HS-5 (cell line): Measurements from ENCODE around the gene PELI2.
A peak's percentile ranks its signal among the peaks of the same experiment; 100 is the strongest.

Experiments used
- DNase-seq: peaks from one replicate; pipeline ENCODE4 v3.0.0-alpha.2; 2012; ENCODE audit warnings: low read depth

Gene PELI2

DNA sequence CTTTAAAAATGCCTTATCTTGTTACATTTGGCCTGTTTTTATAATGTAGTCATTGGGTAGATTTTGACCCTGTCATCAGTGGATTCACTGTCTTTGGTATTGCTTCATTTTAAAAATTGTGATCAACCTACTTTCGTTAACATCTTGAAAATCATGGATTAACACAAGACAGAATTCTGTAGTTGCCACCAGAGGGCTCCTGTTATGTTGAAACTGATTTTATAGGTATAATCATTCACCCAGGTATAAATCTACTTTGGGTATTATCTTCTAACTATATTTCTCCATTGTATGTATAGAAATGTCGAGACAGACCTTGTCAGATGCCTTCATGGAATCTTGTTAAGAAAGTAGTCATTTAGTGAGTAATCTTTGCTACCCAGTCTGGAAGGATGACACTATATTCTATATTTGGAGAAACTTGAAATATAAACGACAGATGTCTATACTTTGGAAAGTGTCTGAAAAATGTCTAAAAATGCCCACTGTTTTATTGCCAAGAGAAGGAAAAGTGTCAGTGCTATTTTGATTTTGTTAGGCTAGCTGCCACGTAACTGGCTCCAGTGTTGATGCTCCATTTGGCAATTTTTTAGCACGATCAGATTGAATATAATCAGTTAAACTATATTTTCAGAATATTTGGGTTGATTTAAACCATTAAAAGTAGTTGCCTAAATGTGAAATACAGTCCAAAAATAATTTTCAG, 129.4 kb downstream of the PELI2 start:
- DNase-seq = no peak

- no peak for DNase-seq
Measured at GRCh38 chr14:56248442-56248841, 130.2 kb downstream of the PELI2 start.

- no peak for DNase-seq
Measured at GRCh38 chr14:56261046-56261445, 142.8 kb downstream of the PELI2 start.

GRCh38 chr14:56262530-56262929, 144.3 kb downstream of the PELI2 start:
- no peak for DNase-seq

DNA sequence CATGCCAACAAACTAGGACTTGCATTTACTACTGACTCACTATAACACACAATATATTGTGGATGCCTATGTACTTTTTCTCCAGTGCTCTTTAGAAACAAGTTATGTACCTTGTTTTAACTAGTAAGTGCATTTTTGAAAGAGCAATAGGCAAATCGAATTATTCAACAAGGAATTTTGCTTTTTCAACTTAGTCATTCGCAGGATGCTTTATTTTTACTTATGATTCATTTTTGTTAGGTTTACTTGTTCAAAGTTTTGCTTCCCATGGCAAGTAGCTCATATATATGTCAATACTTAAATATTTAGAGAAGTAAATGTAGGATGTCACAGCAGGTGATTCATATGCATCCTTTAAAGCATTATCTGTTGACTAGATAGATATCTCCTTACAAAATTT, 149.8 kb downstream of the PELI2 start:
- peak; percentile 33 for DNase-seq

DNA sequence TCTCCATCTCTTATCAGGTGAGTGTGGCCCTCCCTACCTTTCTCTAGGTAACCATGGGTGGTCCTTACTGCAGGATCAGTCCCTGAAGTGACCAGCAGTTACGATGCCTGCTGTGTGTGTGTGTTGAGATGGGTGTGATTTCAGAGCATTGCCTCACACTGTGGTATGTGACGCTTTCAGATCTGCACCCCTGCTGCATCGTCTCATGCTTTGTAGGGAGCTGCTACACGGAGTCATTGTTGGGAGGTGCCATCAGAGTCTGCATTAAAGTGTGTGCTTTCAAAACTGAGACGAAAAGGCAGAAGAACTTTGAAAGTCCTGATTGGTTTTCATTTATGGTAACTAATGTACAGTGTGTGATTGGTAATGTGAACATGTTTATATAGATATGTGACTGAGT, 150.5 kb downstream of the PELI2 start:
- DNase-seq = no peak

- no peak for DNase-seq
Measured at GRCh38 chr14:56270921-56271320, 152.7 kb downstream of the PELI2 start.

DNA sequence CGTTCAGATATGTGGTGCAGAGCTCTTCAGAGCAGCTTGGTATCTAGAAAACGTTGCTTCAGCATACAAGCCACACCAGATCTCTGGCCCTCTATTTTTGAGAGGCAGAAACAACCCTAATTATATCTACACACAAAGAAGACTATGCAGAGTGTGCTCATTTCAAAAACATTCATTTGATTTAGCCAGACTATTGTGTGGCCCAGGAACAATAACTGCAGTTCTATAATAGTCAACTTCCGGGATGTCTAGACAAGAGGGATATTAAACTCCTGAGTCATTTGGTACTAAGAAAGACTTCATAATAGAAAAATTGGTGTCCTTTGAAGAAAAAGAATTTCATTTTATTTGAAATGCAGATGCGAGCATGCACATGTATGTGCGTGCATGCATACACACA, 153.8 kb downstream of the PELI2 start:
- peak; percentile 30 for DNase-seq

DNA sequence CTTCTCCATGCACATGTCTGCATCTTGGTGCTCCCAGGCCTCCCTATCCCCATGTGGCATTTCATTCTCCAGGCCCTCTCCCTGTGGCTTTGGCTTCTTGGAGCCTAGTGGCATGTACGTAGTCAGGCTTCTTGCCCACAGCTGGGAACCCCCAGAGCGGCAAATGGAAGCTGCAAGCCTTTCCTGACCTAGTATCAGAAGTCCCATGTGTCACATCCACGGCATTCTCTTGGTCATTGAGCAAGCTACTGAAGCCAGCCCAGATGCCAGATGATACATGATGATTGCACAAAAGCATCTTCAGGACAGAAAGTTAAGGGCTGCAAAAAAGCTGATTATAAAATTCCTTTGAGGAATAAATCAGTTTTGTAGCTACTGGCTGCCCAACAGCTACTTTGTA, 154.9 kb downstream of the PELI2 start:
- peak; percentile 50 for DNase-seq

DNA sequence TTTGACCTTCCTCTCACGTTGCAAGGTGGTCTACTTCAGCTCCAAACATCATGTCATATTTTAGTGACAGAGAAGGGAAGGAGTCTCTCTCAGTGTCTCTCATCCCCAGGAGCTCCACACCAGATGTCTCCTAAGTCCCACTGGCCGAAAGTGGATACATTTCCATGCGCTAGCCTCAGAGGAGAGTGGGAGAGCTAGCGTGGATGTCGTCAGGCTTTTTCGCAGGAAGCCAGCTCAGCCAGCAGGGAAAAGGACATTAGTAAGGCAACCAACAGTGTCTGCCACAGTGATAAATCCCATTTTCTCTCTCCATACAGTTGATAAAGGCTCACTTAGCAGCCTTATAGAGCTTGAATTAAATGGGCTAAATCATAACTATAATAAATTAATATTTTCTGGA, 155.7 kb downstream of the PELI2 start:
- no peak for DNase-seq

- no peak for DNase-seq
Measured at GRCh38 chr14:56274556-56274955, 156.3 kb downstream of the PELI2 start.

- no peak for DNase-seq
Measured at GRCh38 chr14:56276108-56276507, 157.9 kb downstream of the PELI2 start.

GRCh38 chr14:56278383-56278782, 160.2 kb downstream of the PELI2 start:
- DNase-seq = no peak

- no peak for DNase-seq
Measured at GRCh38 chr14:56280843-56281242, 162.6 kb downstream of the PELI2 start.

- no peak for DNase-seq
Measured at GRCh38 chr14:56282179-56282578, 164.0 kb downstream of the PELI2 start.

DNA sequence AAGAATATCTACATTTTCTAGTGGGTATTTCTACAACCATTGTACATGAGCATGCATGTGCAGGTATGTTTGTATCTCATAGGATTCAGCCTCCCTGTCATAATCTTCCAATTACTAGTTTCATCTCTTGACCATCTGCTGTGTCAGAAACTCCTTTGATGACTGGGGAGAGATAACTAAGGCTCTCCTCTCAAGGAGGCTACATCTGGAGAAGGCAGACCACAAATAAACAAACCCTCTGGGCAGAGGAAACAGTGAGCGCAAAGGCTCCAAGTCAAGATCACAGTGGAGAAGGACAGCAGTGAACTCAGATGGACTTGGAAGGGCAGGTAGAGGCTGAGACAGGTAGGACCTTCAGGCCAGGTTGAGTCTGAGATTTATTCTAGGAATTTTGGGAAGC, 166.4 kb downstream of the PELI2 start:
- no peak for DNase-seq

DNA sequence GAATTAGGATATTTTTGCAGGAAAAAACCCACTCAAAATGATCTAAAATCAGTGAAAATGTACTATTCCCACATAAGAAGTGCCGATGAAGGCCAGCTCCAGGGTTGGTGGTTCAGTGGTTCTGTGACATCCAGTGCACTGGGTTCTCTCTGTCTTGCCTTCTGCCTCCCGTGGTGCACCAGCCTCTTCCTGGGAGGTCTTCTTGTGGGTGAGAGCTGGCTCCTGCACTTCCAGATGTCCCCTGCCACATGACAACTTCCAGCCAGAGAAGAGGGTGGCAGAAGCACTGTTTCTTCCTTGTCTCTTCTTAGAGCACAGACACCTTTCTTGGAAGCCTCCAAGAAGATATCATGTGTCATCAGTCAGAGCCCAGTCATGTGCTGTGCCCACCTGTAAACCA, 170.9 kb downstream of the PELI2 start:
- DNase-seq = no peak

- DNase-seq = no peak
Measured at GRCh38 chr14:56290195-56290594, 172.0 kb downstream of the PELI2 start.

GRCh38 chr14:56292970-56293369, 174.8 kb downstream of the PELI2 start:
- DNase-seq = no peak

- no peak for DNase-seq
Measured at GRCh38 chr14:56293506-56293905, 175.3 kb downstream of the PELI2 start.

DNA sequence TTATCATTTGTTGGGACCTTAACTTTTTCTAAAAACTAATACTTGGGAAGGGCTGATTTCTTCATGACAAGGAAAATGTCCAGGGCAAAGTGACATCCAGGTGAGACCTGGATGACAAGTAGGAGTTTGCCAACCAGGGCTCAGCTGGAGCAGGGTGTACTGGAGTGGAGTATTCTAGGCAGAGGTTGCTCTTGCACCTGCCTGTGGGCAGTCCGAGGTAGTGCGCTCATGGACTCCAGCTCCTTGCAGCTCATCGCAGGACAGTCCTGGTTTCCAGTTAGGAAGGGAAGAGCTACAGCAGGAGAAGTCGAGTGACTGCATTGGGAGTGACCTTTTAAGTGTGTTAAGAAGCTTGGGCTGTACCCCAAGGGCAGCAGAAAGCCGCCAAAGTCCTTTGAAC, 175.9 kb downstream of the PELI2 start:
- DNase-seq = no peak

- DNase-seq = no peak
Measured at GRCh38 chr14:56295743-56296142, 177.5 kb downstream of the PELI2 start.

- DNase-seq = no peak
Measured at GRCh38 chr14:56297449-56297848, 179.2 kb downstream of the PELI2 start.

GRCh38 chr14:56299306-56299984, 181.2 kb downstream of the PELI2 start:
- no peak for DNase-seq
